Fibroblast of lung (primary cell): Measurements from ENCODE around the gene LPCAT3. TPM values are rescaled to one million over a fixed set of nuclear protein-coding genes. Genes with fewer than 3 reads are reported as not detected.

Experiments
- DNase-seq, 2 donors: peaks; one replicate each; pipeline versions ENCODE4 v3.0.0 to v3.0.0-alpha.2; 2010; ENCODE audit warnings: low read depth in 2 of 2
- H2AFZ ChIP-seq: 2 replicates; pipeline ENCODE4 v1.5.1; 2012; ENCODE audit warnings: low read length, control low read depth, inconsistent platforms
- H3K27ac ChIP-seq: 2 replicates; pipeline ENCODE4 v1.5.1; 2011; ENCODE audit warnings: low read length, control low read depth; ENCODE audit not compliant: insufficient read depth
- H3K27me3 ChIP-seq: 2 replicates; pipeline ENCODE4 v1.5.1; 2011; ENCODE audit warnings: mild to moderate bottlenecking, low read length; ENCODE audit not compliant: control insufficient read depth, insufficient read depth
- H3K36me3 ChIP-seq: 2 replicates; pipeline ENCODE4 v1.5.1; 2011; ENCODE audit warnings: low read length; ENCODE audit not compliant: control insufficient read depth, insufficient read depth
- H3K4me1 ChIP-seq: 2 replicates; pipeline ENCODE4 v1.5.1; 2011; ENCODE audit warnings: low read length; ENCODE audit not compliant: control insufficient read depth, insufficient read depth; ENCODE audit errors: extremely low read depth
- H3K4me2 ChIP-seq: 2 replicates; pipeline ENCODE4 v1.5.1; 2011; ENCODE audit warnings: low read length, control low read depth; ENCODE audit not compliant: insufficient read depth; ENCODE audit errors: extremely low read depth
- H3K4me3 ChIP-seq, 4 experiments: fragments of 200-600 bp in 1 of 4; sonication (generic) in 1 of 4; replicated peaks in 1 of 4; 2 replicates each; pipeline ENCODE4 v1.5.1; 2011 to 2016; ENCODE audit warnings: low read length in 4 of 4, low read depth in 3 of 4, mild to moderate bottlenecking in 3 of 4, control low read depth in 2 of 4, inconsistent platforms in 1 of 4, mixed read lengths in 1 of 4; ENCODE audit not compliant: insufficient read depth in 1 of 4; ENCODE audit errors: control extremely low read depth in 1 of 4
- H3K79me2 ChIP-seq: 2 replicates; pipeline ENCODE4 v1.5.1; 2012; ENCODE audit warnings: mild to moderate bottlenecking, low read length, inconsistent platforms; ENCODE audit not compliant: control insufficient read depth, insufficient read depth
- H3K9ac ChIP-seq: 2 replicates; pipeline ENCODE4 v1.5.1; 2011; ENCODE audit warnings: mild to moderate bottlenecking, low read length, control low read depth; ENCODE audit not compliant: insufficient read depth
- H3K9me3 ChIP-seq: 2 replicates; pipeline ENCODE4 v1.5.1; 2012; ENCODE audit warnings: low read depth, low read length; ENCODE audit not compliant: control insufficient read depth, insufficient read depth
- H4K20me1 ChIP-seq: 2 replicates; pipeline ENCODE4 v1.5.1; 2011; ENCODE audit warnings: low read length; ENCODE audit not compliant: control insufficient read depth, insufficient read depth; ENCODE audit errors: extremely low read depth
- CTCF ChIP-seq, 2 donors: IDR thresholded peaks in 1 of 2; conservative IDR thresholded peaks in 1 of 2; 1 replicate in 1 of 2; 2 replicates in 1 of 2; pipeline ENCODE4 v1.5.1; 2011 to 2012; ENCODE audit warnings: low read length in 2 of 2, control low read depth in 1 of 2, inconsistent platforms in 1 of 2, low read depth in 1 of 2, mild to moderate bottlenecking in 1 of 2
- EZH2 ChIP-seq: IDR thresholded peaks from 2 replicates; pipeline ENCODE4 v1.5.1; 2012; ENCODE audit warnings: low read length, control low read depth, mild to moderate bottlenecking; ENCODE audit errors: missing control alignments
- polyA plus RNA-seq, 2 donors: library from polyadenylated mRNA; depleted of rRNA in 1 of 2; stranded (reverse) in 1 of 2; unstranded in 1 of 2; fragments of >200 nt; gene quantifications; 2 replicates each; pipeline ENCODE4 v1.2.1, GENCODE V29; 2011 to 2012; ENCODE audit warnings: missing spikeins in 1 of 2
- total RNA-seq: library from RNA; depleted of rRNA; stranded (reverse); fragments of >200 nt; gene quantifications from 2 replicates; pipeline ENCODE4 v1.2.1, GENCODE V29; 2014

Gene LPCAT3
- total and polyA plus RNA-seq, 2 donors (not counting 1 experiment from before 2014, with no cell fraction given) = 11.4 to 54.0 TPM

DNA sequence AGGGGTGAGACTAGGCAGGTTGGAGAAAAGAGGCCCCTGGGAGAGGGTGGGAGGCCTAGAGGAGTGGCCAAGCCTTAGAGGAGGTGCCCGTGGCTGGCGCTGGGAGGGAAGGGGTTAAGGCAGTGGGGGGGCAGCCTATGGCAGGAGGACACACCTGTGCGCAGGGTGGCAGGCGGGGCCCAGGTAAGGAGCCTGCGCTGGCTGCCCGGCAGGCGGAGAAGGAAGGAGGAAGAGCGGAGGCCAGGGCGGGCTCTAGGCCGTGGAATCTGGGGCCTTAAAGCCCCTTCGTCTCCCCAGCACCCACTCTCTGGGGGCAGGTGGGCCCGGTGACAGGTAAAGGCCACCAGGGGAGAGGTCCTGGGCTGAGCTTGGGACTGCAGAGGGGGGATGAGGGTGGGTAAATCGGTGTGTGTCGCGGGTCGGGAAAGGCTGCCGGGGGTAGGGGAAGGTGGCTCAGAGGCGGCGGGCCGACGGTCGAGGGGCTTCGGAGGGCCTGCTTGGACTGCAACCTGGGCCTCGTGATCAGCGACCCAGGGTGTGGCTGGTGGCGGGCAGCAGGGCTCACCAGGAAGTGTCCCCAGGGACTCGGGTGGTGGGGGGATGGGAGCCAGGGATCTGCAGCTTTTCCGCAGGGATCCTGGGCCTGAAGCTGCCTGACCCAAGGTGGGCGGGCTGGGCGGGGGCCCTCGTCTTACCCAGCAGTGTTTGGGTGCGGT lies 55.1 kb downstream of the LPCAT3 start:
- Histone ChIP-seq H3K36me3 (peaks cover 20% of the 10 kb centered on the region), H3K27me3 (no peaks in the 10 kb centered on the region), H3K9ac (no peak overlapping the region), H2AFZ (no peak overlapping the region), H4K20me1 (no peaks in the 10 kb centered on the region), H3K79me2 (peaks cover 6% of the 10 kb centered on the region), H3K9me3 (no peaks in the 10 kb centered on the region), H3K4me1 (peaks cover 4% of the 10 kb centered on the region), H3K4me3 (no peak overlapping the region), H3K27ac (no peak overlapping the region), H3K4me2 (no peak overlapping the region)
- no peak for DNase-seq
- no peak for TF ChIP-seq EZH2
- no peak for TF ChIP-seq CTCF (conservative IDR thresholded peaks at IDR 0.05 in 1 of 2, IDR thresholded peaks at IDR 0.05 in 1 of 2; ENCODE audit: low read depth in 1 of 2, low read length in 2 of 2)

- Histone ChIP-seq H3K27me3 (no peaks in the 10 kb centered on the region), H2AFZ (peak overlapping the region; percentile 0), H3K9me3 (no peaks in the 10 kb centered on the region), H3K4me3 (no peak overlapping the region), H3K4me2 (no peak overlapping the region), H3K27ac (no peak overlapping the region), H3K4me1 (peaks cover 4% of the 10 kb centered on the region), H3K79me2 (no peaks in the 10 kb centered on the region), H3K9ac (no peak overlapping the region), H3K36me3 (peaks cover 13% of the 10 kb centered on the region), H4K20me1 (no peaks in the 10 kb centered on the region)
- no peak for DNase-seq
- TF ChIP-seq EZH2 = no peak
- TF ChIP-seq CTCF (conservative IDR thresholded peaks at IDR 0.05 in 1 of 2, IDR thresholded peaks at IDR 0.05 in 1 of 2; ENCODE audit: low read depth in 1 of 2, low read length in 2 of 2) = no peak
These were observed 55.8 kb downstream of the LPCAT3 start for GRCh38 chr12:6962285-6963015.

- H3K9ac ChIP-seq = no peak overlapping the region
- H3K27ac ChIP-seq = no peak overlapping the region
- H2AFZ ChIP-seq = peak overlapping the region; percentile 29
- H3K27me3 ChIP-seq = no peaks in the 10 kb centered on the region
- H3K79me2 ChIP-seq = no peaks in the 10 kb centered on the region
- H3K36me3 ChIP-seq = peaks cover 6% of the 10 kb centered on the region
- no peaks in the 10 kb centered on the region for H3K9me3 ChIP-seq
- no peak for TF ChIP-seq EZH2
- TF ChIP-seq CTCF (conservative IDR thresholded peaks at IDR 0.05 in 1 of 2, IDR thresholded peaks at IDR 0.05 in 1 of 2; ENCODE audit: low read depth in 1 of 2, low read length in 2 of 2) = peak; percentile 39 to 61
- peaks cover 4% of the 10 kb centered on the region for H3K4me1 ChIP-seq
- no peaks in the 10 kb centered on the region for H4K20me1 ChIP-seq
- peak; percentile 63 to 81 for DNase-seq
- H3K4me3 ChIP-seq = no peak overlapping the region
- H3K4me2 ChIP-seq = no peak overlapping the region
These were observed 56.5 kb downstream of the LPCAT3 start for GRCh38 chr12:6961695-6962284.
